T-helper 2 cell (primary cell): Measurements from ENCODE around the gene CAPN5.

Source experiments
- DNase-seq, 5 experiments: peaks; one replicate each; pipeline versions ENCODE4 v3.0.0 to v3.0.0-alpha.2; 2012 to 2022
- total RNA-seq, 2 donors: gene quantifications; one replicate each; lab custom pipeline; 2026; lab: John Stamatoyannopoulos, UW

Gene CAPN5
- total RNA-seq: 1.9 to 2.5 reads per million in 2 donors

DNA sequence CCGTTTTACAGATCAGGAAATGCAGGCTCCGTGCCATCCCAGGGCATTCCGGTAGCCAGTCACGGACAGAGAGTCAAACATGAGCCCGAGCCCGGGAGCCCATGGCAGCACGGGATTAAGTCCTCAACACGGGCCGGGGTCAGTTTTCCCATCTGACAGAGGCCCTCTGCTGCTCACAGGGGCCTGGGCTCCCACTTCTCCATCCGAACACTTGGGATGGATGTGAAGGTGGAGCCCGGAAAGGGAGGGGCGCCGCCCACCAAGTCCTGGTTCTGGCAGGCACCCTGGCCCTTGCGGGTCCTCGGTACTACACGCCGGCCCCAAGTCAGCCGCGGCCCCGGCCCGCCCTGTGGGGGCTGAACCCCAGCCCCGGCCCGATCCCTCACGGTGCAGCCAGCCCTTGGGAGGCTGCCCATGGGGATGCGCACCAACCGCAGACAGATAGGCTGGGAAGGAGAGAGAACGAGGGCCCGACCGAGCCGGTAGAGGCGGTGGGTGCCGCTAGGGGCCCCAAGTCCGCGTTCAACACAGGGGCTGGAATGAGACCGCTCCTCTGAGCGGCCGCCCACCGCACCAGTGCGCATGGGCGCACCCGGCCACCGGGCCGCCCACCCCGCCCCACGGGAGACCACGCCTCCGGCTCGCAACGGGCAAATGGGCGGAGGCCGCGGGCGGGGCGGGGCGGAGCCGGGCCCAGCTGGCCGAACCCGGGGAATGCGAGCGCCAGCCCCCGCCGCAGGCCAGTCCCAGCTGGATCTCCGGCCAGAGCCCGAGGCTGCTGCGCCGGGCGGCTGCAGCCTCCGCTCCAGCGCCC, at the start of gene CAPN5:
Gene CAPN5 (plus strand): TSS at position 743 of the 814 bp plus-strand sequence. CDS start 17,916 bp downstream, outside the sequence.
- peak; percentile 74 to 85 (median 80) for DNase-seq

DNA sequence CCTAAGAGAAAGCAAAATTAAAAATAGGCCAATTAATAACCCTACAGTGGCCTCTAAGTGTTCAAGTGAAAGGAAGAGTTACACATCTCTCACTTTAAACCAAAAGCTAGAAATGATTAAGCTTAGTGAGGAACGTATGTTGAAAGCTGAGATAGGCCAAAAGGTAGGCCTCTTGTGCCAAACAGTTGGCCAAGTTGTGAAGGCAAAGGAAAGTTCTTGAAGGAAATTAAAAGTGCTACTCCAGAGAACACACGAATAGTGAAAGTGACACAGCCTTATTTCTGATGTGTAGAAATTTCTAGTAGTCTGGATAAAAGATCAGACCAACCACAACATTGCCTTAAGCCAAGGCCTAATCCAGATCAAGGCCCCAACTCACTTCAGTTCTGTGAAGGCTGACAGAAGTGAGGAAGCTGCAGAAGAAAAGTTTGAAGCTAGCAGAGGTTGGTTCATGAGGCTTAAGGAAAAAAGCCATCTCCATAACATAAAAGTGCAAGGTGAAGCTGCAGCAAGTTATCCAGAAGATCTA, 48.3 kb upstream of the CAPN5 start:
- DNase-seq: peak in 1 of 5 experiments; percentile 27

DNA sequence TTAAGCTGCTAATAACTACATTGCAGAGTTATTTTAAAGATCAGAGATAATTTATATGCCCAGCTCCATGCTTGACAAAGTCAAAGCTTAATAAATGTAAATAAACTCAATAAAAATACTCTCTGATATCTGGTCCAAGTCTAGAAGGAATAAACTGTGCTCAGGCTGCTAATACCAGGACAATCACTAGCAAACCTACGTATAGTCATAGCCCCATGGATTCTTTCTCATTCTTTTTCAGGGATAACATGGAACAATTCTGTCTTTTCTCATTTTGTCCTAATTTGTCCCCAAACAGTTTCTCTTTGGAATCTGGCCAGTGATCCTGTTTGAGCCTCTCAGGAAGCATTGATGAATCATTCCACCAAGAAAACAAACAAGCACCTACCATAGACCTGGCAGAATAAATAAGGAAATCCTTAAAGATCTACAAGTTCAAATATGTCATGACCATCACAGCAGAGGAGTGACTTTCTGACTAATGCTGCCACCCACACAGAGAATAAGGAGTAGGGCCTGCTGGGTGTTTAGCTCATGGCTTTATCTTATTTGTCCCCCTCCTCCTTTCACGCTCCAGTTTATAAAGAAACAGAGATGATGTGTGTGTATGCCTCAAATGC, 46.7 kb upstream of the CAPN5 start:
- DNase-seq: no peak

- no peak for DNase-seq
Measured at GRCh38 chr11:77020734-77021133, 46.0 kb upstream of the CAPN5 start.

DNA sequence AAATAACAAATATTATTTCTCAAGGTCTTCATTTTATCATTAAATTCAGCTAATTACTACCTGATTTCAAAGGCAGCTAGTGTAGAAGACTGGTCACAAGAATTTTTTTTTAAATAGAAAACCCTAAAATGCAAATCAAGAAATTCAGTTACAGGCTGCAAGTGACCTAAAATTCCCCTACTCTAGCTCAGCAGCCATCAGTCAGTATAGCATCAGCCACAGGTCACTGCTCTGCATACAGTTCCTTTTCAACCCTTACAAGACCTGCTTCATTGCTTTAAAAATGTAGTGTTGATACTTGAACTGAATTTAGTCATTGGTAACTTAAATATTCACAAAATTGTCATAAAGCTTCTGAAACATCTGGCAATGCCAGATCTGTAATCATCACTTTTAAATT, 42.0 kb upstream of the CAPN5 start:
- no peak for DNase-seq

DNA sequence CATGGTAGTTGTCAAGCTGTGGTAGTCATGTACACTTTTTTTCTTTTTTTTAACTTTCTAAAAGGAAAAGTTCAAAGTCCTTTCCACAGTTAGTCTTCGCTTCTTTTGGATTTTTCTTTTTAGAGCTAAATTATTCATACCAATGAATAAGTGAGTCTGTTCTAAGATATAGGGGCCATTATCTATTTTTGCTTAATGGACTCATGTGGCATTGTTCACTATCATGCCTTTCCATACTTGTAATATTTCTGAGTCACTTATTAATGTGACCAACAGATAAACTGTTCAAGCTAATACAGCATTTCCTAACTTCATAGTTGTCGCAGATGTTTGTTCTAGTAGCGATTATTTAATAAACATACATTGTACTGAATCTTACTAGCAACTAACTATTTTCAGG, 40.5 kb upstream of the CAPN5 start:
- DNase-seq: no peak

DNA sequence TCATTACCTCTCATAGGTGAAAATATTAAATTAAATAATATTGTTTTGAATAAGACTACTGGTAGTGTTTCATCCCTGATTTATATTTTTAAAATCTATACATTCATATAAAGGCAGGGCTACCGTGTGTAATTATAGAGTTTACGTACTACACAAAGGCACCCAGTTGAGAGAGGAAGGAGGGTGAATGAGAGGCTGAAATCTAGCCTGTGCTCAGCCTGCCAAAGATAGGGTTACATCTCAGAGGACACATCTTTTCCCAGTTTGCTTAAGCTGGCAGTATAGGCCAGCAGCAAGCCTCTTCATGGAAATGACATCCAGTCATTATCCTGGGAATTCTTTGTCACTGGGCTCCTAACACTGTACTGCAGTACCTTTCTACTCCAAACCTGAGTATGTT, 40.0 kb upstream of the CAPN5 start:
- DNase-seq: no peak

DNA sequence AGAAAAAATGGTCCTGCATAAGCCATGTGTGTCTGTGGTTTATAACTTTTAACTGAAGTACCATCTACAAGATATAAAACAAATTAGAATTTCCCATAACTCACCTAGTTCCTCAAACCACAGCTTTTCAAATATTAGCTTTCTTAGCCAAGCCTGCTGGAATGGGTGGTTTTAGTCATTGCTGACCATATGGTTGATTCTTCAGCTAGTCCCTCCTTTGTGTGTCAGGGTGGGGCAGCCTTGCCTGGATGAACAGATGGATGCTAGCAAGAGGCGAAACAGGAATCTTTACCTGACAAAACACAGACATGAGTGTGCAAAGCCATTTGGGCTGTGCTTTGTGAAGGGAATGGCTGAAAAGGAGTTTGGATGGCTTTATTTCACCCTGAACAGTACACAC, 39.5 kb upstream of the CAPN5 start:
- no peak for DNase-seq

DNA sequence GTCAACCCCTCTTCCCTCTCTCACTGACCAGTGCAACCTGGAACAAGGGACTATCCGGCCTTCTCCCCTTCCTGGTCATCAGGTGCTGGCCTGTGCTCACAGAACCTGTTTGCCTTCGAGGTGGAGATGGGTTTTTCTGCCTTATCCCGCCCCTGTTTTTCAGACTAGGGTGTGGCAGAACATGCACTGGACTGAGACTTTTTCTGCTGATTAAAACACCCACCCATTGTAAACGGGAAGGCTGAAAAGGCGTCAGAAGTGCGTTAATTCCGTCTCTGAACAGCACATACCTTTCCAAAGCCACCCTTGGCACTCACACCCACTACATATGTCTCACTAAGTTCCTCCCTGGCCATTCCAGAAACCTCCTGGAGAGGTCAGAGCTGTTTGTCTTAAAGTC, 36.9 kb upstream of the CAPN5 start:
- DNase-seq: no peak

- no peak for DNase-seq
Measured at GRCh38 chr11:77030834-77031414, 35.8 kb upstream of the CAPN5 start.

DNA sequence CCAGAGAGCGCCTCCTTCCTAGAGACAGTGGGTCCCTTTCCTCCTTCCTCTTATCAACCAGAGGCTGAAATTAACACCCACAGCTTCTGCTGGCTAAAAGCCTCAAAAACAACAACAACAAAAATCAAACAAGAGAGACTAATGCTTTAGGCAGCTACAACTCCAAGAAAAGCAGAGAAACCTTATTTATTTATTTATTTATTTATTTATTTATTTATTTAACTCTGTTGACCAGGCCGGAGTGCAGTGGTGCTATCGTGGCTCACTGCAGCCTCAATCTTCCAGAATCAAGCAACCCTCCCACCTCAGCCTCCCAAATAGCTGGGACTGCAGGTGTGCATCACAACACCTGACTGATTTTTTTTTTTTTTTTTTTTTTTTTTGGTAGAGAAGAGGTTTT, 35.2 kb upstream of the CAPN5 start:
- no peak for DNase-seq

GRCh38 chr11:77035039-77035438, 31.7 kb upstream of the CAPN5 start:
- no peak for DNase-seq

DNA sequence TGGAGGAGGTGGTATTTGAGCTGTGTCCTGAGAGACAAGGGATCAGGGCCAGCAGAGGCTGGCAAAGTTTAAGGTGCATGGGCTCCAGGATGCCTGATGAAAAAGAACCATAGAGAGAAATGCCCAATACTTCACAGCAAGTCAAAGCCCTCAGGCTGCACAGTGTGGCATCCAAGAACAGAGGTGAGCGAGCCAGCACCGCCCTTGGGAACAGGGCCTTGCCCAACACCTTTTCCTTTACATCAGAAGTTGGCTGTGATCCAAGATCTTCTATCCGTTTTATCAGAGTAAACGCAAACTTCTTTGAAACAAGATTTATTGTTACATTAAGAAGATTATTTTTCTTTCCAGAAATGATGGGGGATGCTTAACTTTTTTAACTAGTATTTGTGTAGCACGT, 31.2 kb upstream of the CAPN5 start:
- no peak for DNase-seq

DNA sequence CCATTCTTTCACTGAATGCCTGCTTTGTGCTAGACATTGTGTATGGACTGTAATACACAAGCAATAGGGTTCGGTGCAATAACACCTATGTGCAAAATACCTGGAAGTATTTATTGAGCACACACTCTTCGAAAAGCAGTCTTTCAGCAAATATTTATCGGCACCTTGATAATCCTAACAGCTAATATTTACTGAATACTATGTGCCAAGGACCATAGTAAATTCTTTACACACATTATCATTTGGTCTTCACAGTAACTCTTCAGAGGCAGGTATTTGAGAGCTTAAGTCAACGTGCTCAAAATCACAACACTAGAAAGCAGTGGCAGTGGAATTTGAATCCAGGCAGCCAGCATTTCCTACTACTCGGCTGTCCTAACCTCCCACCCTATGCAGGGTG, 30.4 kb upstream of the CAPN5 start:
- no peak for DNase-seq

DNA sequence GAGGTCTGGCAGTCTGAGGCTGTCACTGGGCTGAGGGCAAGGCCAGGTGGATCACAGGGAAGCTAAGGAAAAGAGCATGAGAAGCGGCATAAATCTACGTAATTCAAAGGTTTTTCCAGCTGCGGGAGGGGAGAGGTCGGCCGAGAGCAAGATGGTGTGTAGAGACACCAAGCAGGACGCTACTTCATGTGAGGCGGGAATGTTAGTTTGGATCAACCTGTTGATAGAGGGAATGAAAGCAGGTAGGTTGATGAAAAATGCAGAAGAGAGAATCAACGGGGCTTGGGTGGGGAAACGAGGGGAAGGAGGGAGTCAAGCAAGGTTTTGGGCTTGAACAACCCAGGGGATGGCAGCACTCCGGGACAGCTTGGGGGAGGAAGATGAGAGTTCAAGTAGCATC, 29.7 kb upstream of the CAPN5 start:
- DNase-seq: no peak

- no peak for DNase-seq
Measured at GRCh38 chr11:77038029-77038824, 28.5 kb upstream of the CAPN5 start.

DNA sequence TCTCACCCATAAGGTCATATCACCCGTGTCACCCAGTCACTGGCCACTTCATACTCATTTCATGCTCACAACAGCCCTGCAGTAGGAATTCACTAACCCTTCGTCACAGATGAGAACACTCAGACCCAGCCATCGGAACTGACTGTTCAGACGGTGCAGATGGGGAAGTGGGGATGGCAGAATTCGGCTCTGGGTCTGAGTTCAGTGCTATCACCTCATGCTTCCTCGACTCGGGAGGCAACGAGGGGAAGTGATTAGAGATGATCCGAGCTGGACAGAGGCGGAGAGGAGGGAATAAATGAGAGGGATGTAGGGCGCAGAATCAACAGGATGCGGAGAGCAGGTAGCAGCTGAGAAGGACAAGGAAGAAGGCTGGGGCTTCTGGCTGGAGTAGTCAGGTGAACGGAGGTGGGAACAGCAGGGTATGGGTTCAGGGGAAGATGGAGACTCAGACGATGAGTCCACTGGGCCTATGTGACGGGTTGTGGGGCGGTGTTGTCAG, 27.9 kb upstream of the CAPN5 start:
- no peak for DNase-seq

DNA sequence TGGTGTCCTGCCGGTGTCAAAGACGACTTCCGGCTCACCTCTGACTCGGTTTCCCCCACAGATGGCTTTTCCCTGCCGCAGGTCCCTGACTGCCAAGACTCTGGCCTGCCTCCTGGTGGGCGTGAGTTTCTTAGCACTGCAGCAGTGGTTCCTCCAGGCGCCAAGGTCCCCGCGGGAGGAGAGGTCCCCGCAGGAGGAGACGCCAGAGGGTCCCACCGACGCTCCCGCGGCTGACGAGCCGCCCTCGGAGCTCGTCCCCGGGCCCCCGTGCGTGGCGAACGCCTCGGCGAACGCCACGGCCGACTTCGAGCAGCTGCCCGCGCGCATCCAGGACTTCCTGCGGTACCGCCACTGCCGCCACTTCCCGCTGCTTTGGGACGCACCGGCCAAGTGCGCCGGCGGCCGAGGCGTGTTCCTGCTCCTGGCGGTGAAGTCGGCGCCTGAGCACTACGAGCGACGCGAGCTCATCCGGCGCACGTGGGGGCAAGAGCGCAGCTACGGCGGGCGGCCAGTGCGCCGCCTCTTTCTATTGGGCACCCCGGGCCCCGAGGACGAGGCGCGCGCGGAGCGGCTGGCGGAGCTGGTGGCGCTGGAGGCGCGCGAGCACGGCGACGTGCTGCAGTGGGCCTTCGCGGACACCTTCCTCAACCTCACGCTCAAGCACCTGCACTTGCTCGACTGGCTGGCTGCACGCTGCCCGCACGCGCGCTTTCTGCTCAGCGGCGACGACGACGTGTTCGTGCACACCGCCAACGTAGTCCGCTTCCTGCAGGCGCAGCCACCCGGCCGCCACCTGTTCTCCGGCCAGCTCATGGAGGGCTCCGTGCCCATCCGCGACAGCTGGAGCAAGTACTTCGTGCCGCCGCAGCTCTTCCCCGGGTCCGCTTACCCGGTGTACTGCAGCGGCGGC, 27.0 kb upstream of the CAPN5 start:
- DNase-seq: peak in 1 of 5 experiments; percentile 57

GRCh38 chr11:77040401-77040777, 26.4 kb upstream of the CAPN5 start:
- no peak for DNase-seq

- no peak for DNase-seq
Measured at GRCh38 chr11:77040889-77041288, 25.9 kb upstream of the CAPN5 start.

- no peak for DNase-seq
Measured at GRCh38 chr11:77042111-77042726, 24.6 kb upstream of the CAPN5 start.
